Stimulated activated naive B cell treated with anti-CD40 and anti-IgM and Interleukin-4, amounts not matched to agents 10 μg/mL and 1 μg/mL and 100 μg/mL, for 72 hours (primary cell): Measurements from ENCODE around the gene LHX8.
"Not testable (repeated sequence)": the region's sequence is repeated elsewhere in the genome, so short reads cannot be mapped to it uniquely, and the experiment has no call there.

ENCODE experiments used
- ATAC-seq, 2 donors: fragments of 150-1000 bp; cut with Tn5 transposase; replicated peaks; 2 replicates each; pipeline ENCODE4 v1.10.0; 2021; ENCODE audit warnings: moderate library complexity in 1 of 2
- DNase-seq: peaks from one replicate; pipeline ENCODE4 v3.0.0; 2021
- H3K27ac Mint-ChIP-seq: one replicate; pipeline ENCODE4 v1.8.0; 2022; ENCODE audit warnings: mild to moderate bottlenecking, mixed read lengths
- H3K27me3 Mint-ChIP-seq, 2 donors: one replicate each; pipeline ENCODE4 v1.8.0; 2022; ENCODE audit warnings: mixed read lengths in 2 of 2
- H3K36me3 Mint-ChIP-seq, 2 donors: one replicate each; pipeline ENCODE4 v1.8.0; 2022; ENCODE audit warnings: mixed read lengths in 2 of 2, mild to moderate bottlenecking in 1 of 2
- H3K4me1 Mint-ChIP-seq, 2 donors: one replicate each; pipeline ENCODE4 v1.8.0; 2022; ENCODE audit warnings: mixed read lengths in 2 of 2, mild to moderate bottlenecking in 1 of 2
- H3K4me3 Mint-ChIP-seq, 2 donors: one replicate each; pipeline ENCODE4 v1.8.0; 2022; ENCODE audit warnings: mild to moderate bottlenecking in 2 of 2, mixed read lengths in 2 of 2, moderate library complexity in 1 of 2
- H3K9me3 Mint-ChIP-seq, 2 donors: one replicate each; pipeline ENCODE4 v1.8.0; 2022; ENCODE audit warnings: mixed read lengths in 2 of 2, mild to moderate bottlenecking in 1 of 2

LHX8 gene

DNA sequence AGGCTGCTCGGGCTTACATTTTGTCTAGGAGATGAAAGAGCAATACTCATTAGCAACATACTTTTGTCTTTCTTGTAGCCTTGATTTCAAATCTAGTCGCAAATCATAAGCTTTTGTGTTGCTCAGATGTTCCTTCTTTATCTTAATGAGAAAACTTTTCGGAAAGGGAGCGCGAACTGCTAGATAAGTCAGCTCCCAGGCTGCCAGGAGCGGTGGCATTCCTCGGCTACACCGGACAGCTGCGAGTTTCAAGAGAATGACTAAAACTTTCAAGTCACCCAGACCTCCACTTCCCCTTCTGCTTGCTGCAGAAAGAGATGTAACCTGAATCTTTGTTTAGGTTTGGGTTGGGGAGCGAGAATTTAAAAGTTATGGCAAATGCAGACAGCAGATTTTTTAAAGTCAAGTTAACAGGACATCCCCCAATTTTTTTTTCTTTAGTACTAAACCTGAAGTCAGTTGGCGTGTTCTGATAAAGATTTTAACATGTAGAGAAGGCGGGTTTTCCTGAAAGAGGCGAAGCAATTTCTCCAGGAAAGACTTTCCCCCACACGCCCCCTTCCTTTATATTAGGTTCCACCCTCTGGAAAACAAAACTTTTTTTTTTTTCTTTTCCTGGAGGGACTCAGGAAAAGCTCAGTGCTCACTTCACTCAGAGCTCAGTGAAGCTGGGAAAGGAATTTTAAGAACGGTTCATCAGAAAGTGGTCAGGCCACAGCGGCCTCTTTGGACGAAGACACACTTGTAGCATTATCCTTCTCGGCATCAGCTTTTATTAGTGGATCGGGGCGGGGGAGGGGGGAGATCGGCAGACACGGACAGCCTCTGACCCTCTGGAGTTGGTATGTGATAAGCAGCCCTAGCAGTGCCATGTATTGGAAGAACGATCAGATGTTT is at the start of gene LHX8:
TSS of gene LHX8 (plus strand) at position 639 of the 897 bp plus-strand sequence. CDS start 2,227 bp downstream, outside the sequence.
- DNase-seq, result no peak
- peaks cover 79 to 92% of the 10 kb centered on the region in 2 donors for H3K27me3 Mint-ChIP-seq
- H3K36me3 Mint-ChIP-seq, result peaks cover 0 to 4% of the 10 kb centered on the region in 2 donors
- peaks cover 5 to 44% of the 10 kb centered on the region in 2 donors for H3K4me1 Mint-ChIP-seq
- ATAC-seq, result no peak
- H3K27ac Mint-ChIP-seq, result peak within 1 kb of the TSS; percentile 85
- H3K4me3 Mint-ChIP-seq, result peak within 1 kb of the TSS; percentile 67 to 72
- H3K9me3 Mint-ChIP-seq, result peaks cover 3 to 4% of the 10 kb centered on the region in 2 donors

DNA sequence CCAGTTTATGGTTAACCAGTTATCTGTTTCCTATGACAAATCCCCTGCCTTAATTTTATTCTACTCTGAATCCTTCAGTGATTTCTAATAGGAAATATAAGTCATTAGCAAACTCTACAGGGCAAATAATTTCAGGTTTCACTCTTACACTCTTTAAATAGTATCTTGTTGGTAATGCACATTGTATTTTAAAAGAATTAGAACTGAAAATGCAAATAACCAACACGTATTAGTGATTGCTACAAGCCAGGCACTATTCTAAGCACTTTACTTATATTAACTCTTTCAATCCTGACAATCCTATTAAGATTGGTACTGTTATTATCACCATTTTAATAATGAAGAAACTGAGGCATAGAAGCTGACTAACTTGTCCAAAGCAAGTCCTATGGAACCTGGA is 48.3 kb upstream of the LHX8 start:
- DNase-seq (no peak), ATAC-seq (no peak)
- Mint-ChIP-seq H3K36me3 (no peaks in the 10 kb centered on the region), H3K9me3 (peaks cover 0 to 1% of the 10 kb centered on the region in 2 donors), H3K4me1 (no peaks in the 10 kb centered on the region), H3K27ac (no peak overlapping the region), H3K4me3 (no peak overlapping the region), H3K27me3 (no peaks in the 10 kb centered on the region)

DNA sequence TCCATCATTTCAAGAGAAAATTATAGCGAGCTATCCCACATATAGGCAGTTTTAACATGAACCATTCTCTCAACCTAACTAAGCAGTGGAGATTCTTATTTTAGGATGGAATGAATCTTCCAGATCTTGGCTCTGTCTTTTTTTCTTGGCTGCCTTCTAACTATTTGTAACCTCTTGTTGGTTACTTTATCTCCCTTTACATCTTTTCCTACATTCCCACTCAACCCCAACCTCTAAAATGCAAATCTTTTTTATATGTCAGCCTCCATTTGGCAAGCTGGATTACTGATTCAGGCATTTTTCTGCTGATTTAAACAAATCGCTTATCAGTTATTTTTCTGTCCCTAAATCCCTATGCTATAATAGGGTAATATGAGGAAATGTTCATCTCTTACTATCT is 46.9 kb upstream of the LHX8 start:
- H3K27me3 Mint-ChIP-seq, result no peaks in the 10 kb centered on the region
- no peaks in the 10 kb centered on the region for H3K36me3 Mint-ChIP-seq
- no peak overlapping the region for H3K27ac Mint-ChIP-seq
- peaks cover 0 to 1% of the 10 kb centered on the region in 2 donors for H3K9me3 Mint-ChIP-seq
- no peak overlapping the region for H3K4me3 Mint-ChIP-seq
- no peak for ATAC-seq
- DNase-seq, result no peak
- H3K4me1 Mint-ChIP-seq, result no peaks in the 10 kb centered on the region

DNA sequence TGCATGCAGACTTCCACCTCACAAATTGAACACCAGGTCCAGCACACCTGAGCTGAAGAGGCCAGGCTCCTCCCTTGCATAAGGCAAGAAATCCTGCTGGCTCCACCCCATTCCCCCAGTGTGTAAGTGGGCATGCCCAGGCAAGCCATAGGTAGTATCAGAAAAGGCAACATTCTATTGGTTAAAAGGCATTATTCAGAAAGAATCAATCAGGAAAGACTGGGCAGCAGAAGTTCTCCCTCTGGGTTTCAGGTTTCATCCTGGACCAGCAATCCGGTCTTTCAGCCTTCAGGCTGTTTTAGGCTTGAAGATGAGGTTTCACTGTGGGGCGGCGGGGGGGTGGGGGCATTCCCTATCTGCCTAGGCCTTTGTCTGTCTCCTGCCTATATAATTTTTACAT is 42.0 kb upstream of the LHX8 start:
- Mint-ChIP-seq H3K4me1 (no peaks in the 10 kb centered on the region), H3K9me3 (peaks cover 0 to 1% of the 10 kb centered on the region in 2 donors), H3K4me3 (no peak overlapping the region), H3K27me3 (no peaks in the 10 kb centered on the region), H3K27ac (no peak overlapping the region), H3K36me3 (no peaks in the 10 kb centered on the region)
- DNase-seq (no peak), ATAC-seq (no peak)

DNA sequence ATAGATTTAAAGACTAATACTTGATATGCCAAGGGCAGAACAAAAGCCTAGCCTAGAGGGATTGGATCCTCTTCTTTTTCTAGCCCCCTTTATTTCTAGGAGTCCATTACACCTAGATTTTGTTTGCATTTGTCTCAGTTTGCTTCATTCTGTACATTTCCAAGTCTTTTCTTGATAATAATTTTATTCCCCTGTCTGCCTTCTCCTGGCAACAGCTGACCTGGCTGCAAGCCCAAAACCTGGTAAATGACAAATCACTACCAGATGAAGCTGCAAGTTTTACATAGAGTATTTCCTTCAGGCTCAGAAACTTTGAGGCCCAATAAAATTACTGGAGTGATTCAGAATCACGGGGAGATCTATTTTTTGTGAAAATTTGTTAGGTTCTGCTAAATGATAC is 36.5 kb upstream of the LHX8 start:
- no peaks in the 10 kb centered on the region for H3K9me3 Mint-ChIP-seq
- H3K27ac Mint-ChIP-seq, result no peak overlapping the region
- H3K4me1 Mint-ChIP-seq, result no peaks in the 10 kb centered on the region
- no peak overlapping the region for H3K4me3 Mint-ChIP-seq
- H3K36me3 Mint-ChIP-seq, result no peaks in the 10 kb centered on the region
- DNase-seq, result no peak
- ATAC-seq, result no peak
- no peaks in the 10 kb centered on the region for H3K27me3 Mint-ChIP-seq

DNA sequence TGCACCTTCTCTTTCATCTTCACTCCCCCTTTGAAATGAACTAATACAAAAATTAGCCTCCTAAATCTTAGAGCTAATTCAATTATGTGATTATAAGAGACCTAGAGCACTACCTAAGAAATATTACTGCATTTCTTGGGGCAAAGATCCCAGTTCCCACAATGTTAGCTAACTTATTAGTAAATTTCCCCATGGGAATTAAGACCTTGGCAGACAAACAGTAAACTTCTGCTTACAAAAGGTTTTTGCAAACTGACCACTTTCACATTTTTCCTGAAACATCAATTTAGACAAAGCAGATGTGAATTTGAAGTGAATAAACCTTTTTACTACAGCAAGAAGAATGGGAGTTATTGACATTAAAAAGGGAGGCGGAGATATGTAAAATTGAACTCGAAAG is 34.6 kb upstream of the LHX8 start:
- H3K4me3 Mint-ChIP-seq, result no peak overlapping the region
- no peaks in the 10 kb centered on the region for H3K9me3 Mint-ChIP-seq
- DNase-seq (no peak), ATAC-seq (no peak)
- H3K4me1 Mint-ChIP-seq, result no peaks in the 10 kb centered on the region
- no peaks in the 10 kb centered on the region for H3K36me3 Mint-ChIP-seq
- H3K27ac Mint-ChIP-seq, result no peak overlapping the region
- no peaks in the 10 kb centered on the region for H3K27me3 Mint-ChIP-seq

DNA sequence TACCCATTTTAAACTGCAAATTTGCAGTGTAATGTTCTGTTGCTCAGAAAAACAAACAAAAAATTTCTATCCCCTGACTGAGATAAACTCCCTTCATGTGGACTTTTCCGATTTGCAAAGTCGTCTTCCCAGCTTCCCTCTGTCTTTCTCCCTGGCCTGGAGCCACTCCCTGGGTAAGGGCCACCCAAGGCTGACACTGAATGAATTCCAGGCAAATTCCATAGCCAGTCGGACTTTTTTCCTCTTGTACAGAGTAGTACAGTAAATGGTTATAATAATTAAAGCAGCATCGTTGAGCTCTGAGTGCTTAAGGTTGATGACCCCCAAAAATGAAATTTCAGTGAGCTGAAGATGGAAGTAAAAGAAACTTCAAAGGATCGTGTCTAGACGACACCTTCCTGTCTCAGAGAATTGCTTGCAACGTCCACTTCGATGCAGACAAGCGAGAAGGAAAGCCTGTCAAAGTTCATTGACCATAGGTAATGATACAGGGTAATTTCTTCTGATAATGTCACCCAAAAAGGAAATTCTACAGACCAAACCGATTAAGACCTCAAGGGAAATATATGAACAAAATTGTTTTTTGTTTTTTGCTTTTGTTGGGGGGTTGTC is 33.6 kb upstream of the LHX8 start:
- DNase-seq, result no peak
- no peaks in the 10 kb centered on the region for H3K4me1 Mint-ChIP-seq
- no peak overlapping the region for H3K4me3 Mint-ChIP-seq
- H3K27ac Mint-ChIP-seq, result no peak overlapping the region
- H3K36me3 Mint-ChIP-seq, result no peaks in the 10 kb centered on the region
- no peaks in the 10 kb centered on the region for H3K27me3 Mint-ChIP-seq
- H3K9me3 Mint-ChIP-seq, result no peaks in the 10 kb centered on the region
- ATAC-seq, result no peak

DNA sequence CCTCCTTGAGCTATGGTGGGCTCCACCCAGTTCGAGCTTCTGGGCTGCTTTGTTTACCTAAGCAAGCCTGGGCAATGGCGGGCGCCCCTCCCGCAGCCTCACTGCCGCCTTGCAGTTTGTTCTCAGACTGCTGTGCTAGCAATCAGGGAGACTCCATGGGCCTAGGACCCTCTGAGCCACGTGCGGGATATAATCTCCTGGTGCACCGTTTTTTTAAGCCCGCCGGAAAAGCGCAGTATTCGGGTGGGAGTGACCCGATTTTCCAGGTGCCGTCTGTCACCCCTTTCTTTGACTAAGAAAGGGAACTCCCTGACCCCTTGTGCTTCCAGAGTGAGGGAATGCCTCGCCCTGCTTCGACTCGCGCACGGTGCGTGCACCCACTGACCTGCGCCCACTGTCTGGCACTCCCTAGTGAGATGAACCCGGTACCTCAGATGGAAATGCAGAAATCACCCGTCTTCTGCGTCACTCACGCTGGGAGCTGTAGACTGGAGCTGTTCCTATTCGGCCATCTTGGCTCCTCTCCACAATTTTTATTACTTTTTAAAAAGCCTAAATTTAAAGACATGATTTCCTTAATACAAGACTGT is 21.7 kb upstream of the LHX8 start:
- not testable (repeated sequence) for H3K27me3 Mint-ChIP-seq, H3K4me1 Mint-ChIP-seq, ATAC-seq, H3K9me3 Mint-ChIP-seq, DNase-seq, H3K27ac Mint-ChIP-seq, H3K4me3 Mint-ChIP-seq, H3K36me3 Mint-ChIP-seq

DNA sequence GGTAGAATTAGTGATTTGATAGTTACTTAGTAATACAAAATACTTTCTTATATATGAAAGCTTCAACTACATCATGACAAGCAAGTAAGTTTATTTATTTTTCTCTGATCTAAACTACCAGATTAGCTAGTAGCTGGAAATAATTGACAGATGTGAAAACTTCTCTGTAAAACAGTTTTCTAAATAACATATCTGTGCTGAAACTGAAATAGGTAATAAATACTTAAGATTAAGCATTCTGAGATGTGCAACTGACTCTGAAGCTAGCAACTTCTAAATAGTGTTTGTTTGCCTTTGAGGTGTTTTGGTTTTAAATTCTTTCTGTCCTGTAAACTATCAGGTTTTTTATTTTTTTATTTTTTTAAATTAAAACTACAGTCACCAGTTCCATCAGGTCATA is 18.5 kb upstream of the LHX8 start:
- peaks cover 0 to 6% of the 10 kb centered on the region in 2 donors for H3K27me3 Mint-ChIP-seq
- DNase-seq, result no peak
- no peak overlapping the region for H3K4me3 Mint-ChIP-seq
- no peak overlapping the region for H3K27ac Mint-ChIP-seq
- ATAC-seq, result no peak
- H3K36me3 Mint-ChIP-seq, result no peaks in the 10 kb centered on the region
- peaks cover 0 to 4% of the 10 kb centered on the region in 2 donors for H3K9me3 Mint-ChIP-seq
- no peaks in the 10 kb centered on the region for H3K4me1 Mint-ChIP-seq

DNA sequence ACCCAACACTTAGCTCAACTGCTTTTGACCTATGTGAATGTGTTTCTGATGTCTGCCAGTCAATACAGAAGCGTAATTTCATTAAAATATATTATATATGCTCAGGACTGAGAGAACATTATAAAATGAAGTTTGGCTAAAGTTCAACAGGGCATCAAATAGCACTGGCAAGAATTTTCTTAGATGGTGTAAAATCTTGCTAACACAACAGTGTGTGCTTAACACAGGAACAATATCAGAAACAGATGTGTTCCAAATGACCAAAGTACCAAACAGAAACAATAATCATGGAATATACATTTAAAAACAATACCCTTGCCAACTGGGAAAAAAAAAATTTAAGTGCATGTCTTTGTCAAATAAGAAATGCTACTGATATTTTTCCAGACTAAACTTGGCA is 10.4 kb upstream of the LHX8 start:
- Mint-ChIP-seq H3K27me3 (peaks cover 30 to 44% of the 10 kb centered on the region in 2 donors), H3K27ac (no peak overlapping the region), H3K9me3 (peaks cover 0 to 8% of the 10 kb centered on the region in 2 donors), H3K4me1 (no peaks in the 10 kb centered on the region), H3K4me3 (no peak overlapping the region), H3K36me3 (peaks cover 3% of the 10 kb centered on the region in 2 donors)
- no peak for DNase-seq
- no peak for ATAC-seq

DNA sequence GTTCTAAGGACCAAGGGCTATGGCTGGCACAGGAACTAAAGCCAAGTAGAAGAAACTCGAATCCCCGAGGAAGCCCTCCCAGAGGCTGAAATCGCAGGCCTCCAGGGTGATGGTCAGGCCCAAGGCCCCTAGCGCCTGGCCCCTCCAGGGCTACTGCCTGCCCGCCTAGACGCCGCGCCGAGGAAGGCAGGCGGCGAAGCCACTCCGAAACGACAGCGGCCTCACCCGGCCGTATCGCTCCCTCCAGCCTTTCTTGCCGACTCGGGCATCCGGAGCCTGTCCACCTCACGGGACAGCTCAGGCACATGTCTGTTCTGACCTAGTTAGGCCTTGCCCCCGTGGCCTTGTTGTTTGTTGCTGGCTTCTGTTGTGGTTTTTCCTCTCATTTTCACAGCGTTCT is 9.7 kb upstream of the LHX8 start:
- no peak for DNase-seq
- no peak for ATAC-seq
- H3K27me3 Mint-ChIP-seq, result peaks cover 34 to 50% of the 10 kb centered on the region in 2 donors
- H3K36me3 Mint-ChIP-seq, result peaks cover 3% of the 10 kb centered on the region in 2 donors
- H3K4me3 Mint-ChIP-seq, result no peak overlapping the region
- H3K9me3 Mint-ChIP-seq, result peaks cover 0 to 10% of the 10 kb centered on the region in 2 donors
- H3K4me1 Mint-ChIP-seq, result no peaks in the 10 kb centered on the region
- no peak overlapping the region for H3K27ac Mint-ChIP-seq

DNA sequence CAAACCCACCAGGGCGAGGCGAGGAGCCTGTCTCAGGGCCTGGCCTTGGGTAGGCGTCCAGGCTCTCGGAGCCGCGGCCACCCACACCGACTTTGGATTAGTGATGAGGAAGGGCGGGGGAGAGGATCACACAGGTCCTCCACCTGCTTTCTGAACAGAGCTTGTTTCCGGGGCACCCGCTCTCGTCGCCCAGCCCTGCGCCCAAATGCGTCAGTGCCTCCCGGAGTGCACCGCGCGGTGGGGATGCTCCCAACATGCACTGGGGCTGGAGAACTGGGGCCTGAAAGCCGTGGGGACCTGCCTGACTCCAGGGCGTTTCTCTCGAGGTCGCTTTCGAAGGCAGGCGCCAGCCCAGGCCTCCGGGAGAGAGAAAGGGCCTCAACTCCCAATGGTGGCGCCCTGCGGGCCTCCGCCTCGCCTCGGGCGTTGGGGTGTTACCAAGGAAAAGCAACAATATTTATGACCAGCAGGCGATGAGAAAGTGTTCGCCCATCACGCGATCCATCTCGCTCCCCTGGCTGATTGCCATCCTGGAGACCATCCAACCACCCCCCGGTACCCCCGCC is 8.9 kb upstream of the LHX8 start:
- ATAC-seq (no peak), DNase-seq (no peak)
- Mint-ChIP-seq H3K36me3 (peaks cover 3% of the 10 kb centered on the region in 2 donors), H3K27ac (no peak overlapping the region), H3K4me3 (no peak overlapping the region), H3K4me1 (no peaks in the 10 kb centered on the region), H3K27me3 (peaks cover 37 to 50% of the 10 kb centered on the region in 2 donors), H3K9me3 (peaks cover 0 to 10% of the 10 kb centered on the region in 2 donors)

DNA sequence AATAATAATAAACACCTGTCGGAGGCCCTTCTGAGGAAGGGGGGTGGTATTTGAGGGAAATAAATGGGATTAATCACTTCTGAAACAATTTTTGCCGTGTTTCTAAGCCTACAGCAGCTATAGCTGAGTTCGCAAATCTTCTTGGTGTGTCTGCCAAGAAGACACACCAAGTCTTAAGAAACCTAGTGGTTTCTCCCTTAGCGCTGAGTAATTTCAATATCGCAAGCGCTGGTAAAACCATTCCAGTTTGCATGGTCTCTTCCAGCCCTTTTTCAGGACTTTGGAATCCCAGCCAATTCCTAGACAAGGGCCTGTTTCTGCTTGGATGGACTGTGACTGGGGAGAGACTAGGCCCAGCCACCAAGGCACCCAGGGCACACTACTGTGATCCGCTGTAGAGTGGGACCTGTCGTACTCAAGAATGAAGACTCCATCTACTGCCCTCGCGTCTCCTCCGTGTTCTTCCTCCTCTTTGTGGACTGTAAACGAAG is 7.5 kb upstream of the LHX8 start:
- no peak for DNase-seq
- Mint-ChIP-seq H3K4me1 (no peaks in the 10 kb centered on the region), H3K27me3 (peaks cover 51 to 64% of the 10 kb centered on the region in 2 donors), H3K36me3 (peaks cover 3% of the 10 kb centered on the region in 2 donors), H3K9me3 (peaks cover 0 to 10% of the 10 kb centered on the region in 2 donors), H3K4me3 (no peak overlapping the region), H3K27ac (no peak overlapping the region)
- no peak for ATAC-seq
